GM19463 (cell line): Measurements from ENCODE around the gene RNF183.
A peak's percentile ranks its signal among the peaks of the same experiment; 100 is the strongest.
"Not testable (repeated sequence)": the region's sequence is repeated elsewhere in the genome, so short reads cannot be mapped to it uniquely, and the experiment has no call there.

Experiments
- ATAC-seq: cut with Tn5 transposase; IDR thresholded peaks from one replicate; pipeline ENCODE4 v1.9.1; 2021; ENCODE audit warnings: mild to moderate bottlenecking, moderate library complexity; ENCODE audit not compliant: unreplicated experiment

The RNF183 gene

DNA sequence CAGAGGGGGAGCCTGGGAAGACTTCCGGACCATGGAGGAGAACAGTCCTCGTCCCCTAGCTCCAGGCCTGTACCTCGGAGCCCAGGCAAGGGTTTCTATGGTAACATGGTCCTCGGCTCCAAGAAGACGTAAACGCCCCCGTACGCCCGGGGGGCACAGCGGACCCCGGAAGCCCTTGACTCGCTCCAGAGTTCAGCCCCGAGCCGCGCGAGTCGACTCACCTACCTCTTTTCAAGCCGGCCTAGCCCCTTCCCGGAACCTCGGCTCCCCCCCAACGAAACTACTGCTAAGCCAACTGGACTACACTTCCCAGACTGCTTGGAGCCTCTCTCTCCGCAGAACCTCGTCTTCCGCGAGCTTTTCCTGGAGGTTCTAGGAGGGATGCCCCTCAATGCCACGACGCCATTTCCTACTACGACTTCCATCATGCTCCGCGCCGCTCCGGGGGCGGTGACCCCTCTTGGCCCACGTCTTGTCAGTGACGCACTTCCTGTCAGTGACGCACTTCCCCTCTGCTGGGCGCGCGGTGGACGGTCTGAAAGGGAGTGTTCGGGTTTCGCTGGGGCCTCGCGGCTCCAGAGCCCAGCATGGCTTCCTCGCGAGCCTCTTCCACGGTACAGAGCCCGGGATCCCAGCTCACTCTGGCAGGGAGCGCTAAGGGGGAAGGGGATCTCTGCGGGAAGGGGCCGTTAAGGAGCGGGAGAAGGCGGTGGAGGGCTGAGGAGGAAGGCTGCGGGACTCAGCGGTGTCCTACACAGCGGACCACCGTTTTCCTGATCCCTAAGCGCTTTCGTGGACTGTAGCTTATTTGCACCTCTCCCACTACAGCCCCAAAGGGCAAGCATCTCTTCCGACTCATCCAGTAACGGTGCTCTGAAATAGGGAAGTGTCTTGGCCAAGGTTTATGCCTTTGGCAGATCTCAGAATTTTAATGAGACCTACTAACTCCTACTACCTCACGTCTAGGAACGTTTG is 27.7 kb downstream of the RNF183 start, which contains the start of the genes CDC26 and PRPF4:
Gene CDC26 (minus strand): TSS at position 416 of the 975 bp plus-strand sequence. CDS start 3,065 bp downstream, outside the sequence.
Gene PRPF4 (plus strand): TSS at position 502 of the 975 bp plus-strand sequence. CDS start 86 bp downstream, at position 588.
- peak; percentile 99 for ATAC-seq

DNA sequence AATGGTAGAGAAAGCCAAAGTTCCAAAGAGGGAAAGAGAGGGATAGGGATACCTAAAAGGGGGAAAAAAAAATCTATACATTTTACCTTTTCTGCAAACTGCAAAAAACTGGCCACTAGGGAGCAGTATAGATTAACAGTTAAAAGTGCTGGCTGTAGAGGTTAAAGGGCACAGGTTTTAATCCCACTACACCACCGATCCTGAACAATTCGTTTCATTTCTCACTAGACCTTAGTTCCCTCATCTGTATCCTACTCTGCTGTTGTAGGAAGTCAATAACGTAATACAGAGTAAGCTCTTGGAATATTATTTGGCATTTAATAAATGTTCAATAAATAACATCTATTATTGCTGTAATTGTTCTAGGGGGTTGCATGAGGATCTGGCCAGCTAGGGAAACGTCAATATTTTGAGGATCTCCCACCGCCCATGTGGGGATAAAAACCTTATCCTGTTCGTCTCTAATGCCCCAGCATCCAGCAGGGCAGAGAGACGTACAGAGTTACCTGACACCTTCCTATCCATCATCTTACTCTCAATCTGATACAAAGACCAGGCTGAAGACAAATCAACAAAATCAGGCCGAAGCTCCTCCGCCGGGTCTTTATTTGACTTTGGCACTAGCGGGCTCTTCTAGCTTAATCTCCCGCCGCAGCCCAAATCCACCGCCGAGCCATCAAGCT is 28.6 kb downstream of the RNF183 start:
- ATAC-seq, result no peak

DNA sequence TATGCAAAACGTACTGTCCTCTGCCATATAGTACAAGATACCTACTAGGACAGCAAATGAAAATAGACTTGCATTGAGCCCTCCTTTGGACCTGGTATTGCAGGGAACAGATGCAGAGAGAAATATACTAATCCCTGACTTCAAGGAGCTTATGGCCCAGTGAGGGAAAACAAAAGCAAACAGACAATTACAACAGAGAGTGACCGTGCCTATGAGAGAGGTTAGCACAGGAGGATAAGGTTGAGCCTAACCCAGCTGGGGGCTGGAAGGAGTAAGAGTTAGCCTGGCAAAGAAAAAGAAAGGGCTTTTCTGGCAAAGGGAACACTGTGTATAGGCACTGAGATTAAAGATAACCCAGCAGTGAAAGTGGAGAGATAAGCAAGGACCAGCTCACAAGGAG is 33.3 kb downstream of the RNF183 start:
- ATAC-seq, result no peak

DNA sequence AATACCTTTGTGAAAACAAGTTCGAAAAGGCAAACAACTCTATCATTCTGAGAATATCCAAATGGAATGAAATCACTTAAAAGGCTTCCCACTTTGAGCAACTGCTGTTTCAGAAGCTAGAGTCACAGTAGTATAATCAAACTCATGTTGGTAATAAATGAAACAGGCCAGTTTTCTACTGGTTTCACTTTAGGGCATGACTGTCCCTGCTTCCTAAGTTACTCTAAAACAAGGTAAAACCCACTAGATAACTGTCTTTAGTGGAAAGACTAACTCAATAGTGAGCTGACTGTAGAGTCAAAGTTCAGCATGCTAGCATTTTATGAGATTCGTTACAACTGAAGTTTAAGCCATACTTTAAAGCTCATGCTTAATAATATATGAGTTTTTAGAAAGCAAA is 33.8 kb downstream of the RNF183 start:
- ATAC-seq, result no peak

DNA sequence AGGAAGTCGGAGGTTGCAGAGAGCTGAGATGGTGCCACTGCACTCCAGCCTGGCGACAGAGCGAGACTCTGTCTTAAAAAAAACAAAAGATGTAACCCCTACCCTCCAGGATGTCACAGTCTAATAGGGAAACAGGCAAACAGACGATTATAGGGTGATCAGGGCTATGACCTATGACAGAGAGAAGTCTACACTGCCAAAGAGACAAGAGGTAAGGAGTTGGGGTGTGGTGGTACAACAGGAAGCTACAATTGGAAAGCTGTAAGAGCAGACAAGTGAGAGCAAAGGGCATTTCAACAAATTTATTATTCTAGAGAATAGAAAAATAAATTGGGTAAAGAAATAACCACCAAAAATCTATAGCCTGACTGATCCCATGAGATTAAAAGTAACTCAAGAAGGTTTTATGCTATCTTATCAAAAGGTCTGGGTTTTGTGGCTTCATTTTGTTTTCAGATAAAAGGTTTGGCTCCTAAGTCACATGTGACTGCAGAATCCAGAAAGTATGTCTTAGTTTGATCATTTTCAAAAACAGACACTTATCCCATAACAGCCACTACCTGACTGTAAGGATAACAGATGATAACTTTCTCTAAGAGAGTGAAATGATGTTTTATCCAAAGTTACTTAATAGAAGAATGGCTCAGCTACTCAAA is 35.1 kb downstream of the RNF183 start:
- ATAC-seq, result no peak

DNA sequence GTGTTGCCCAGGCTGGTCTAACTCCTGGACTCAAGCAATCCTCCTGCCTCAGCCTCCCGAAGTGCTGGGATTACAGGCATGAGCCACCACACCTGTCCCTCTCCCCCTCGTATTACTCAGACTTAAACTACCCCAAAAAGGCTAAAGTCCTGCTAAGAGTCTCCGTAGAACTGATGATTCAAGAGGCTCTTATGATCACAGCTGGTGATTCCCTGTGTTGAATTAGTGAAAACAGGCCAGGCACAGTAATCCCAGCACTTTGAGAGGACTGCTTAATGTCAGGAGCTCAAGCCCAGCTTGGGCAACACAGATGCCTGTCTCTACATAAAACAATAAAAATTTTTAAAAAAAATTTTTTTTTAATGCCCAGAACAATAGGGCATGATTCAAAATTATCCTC is 37.0 kb downstream of the RNF183 start:
- ATAC-seq, result no peak

DNA sequence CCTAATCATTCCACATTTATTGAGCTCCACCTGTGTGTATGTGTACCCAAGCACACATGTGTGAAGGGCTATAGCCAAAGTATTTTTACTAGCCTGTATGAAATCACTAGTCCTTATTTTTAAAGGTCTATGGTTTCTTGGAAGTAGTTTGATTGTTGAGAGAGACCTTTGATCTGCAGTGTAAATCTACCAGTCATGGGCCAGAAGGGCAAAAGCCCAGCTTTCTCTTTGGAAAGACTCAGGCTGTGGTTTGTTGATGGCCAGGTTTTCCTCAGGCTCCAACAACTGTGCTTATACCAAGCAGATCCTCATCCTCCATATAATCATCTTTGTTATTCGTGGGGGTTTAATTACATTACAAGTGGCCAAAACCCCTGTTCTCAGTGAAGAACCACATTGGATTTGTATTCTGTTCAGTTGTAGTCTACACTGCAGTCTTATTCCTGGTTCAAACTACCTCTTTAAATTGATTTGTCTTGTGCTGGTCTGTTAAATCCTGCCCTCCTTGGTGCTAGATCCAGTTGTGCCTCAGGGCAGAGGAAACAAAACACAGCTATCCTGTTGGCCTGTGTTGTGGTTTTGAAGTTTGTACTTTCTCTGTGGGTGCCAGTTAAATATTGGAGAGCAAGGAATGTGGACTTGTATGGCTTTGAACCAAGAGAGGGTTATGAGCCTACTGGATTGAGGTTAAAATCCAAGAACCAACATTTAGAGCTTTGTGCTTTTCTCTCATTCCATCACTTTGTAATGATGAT is 41.1 kb downstream of the RNF183 start:
- no peak for ATAC-seq

DNA sequence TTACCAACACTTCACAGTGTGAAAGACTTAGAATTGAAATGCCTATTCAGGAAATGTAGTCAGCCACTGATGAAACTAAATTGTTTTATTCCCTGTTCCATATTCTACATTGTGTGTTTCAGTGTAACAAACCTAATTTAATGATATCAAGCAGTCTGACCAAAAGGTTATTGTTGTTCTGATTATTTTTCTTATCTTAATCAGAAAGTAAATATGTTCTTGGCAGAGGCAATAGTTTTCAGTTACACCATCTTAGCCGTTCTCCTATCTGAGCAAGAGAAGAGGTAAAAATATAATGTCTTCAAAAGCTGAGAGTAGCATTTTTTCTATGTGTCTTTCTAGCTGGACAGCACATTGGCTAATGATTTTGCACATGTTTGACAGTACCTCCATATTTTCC is 44.9 kb downstream of the RNF183 start:
- no peak for ATAC-seq

DNA sequence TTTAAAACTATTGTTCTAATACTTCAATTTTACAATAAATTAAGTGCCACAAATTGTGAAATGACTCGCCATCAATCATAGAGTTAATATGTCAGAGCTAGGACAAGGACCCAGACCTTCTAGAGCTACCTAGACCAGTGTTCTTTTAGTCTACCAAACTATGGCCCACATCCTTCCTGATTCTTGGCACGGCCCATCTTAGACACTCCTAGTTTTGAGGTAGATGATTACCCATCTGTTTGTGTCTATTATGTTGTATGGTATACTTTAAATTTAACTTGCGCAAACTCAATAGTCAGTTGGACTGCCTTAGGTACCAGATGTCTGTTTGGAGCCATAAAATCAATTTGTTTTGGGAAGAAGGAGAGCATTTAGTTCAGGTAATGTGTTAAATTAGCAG is 45.3 kb downstream of the RNF183 start:
- ATAC-seq, result no peak

DNA sequence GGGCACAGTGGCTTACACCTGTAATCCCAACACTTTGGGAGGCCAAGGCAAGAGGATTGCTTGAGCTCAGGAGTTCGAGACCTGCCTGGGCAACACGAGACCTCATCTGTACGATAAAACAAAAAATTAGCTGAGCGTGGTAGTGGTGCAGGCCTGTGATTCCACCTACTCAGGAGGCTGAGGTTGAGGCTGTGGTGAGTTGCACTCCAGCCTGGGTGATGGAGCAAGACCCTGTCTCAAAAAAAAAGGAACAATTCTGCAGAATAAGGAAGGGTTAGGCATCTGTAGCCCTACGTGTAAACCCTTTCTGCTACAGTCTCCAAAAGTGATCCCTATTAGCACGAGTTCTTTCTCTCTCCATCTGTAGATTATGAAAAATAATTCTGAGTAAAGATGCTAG is 47.7 kb downstream of the RNF183 start:
- ATAC-seq, result no peak

DNA sequence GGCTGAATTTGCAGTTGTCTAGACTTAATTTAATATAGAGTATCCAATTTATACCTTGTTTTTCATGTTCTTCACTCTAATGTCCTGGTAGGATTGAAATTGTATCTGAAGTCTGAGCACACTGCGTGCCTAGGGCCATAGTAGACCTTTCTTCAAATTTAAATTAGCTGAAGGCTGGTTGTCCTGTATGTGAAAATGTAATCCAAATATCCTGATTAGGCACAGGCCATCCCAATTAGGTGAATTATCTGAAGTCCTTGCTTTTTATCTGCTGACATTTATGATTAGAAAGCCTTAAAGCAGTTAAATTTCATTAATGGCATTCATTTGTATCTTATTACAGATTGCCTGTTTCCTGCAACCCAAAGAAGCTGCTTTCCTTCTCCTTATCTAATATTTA is 48.2 kb downstream of the RNF183 start:
- no peak for ATAC-seq

DNA sequence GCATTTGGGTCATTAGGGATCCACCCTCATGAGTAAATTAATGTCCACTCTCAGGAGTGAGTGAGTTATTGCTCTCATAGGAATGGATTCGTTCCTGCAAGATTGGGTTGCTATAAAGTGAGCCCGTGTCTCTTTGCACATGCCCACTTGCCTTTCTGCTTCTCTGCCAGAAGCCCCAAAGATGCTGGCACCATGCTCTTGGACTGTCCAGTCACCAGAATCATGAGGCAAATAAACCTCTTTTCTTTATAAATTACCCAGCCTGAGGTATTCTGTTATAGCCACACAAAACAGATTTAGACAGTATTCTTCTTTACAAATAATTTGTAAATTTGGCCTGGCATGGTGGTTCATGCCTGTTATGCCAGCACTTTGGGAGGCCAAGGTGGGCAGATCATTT is 52.4 kb downstream of the RNF183 start:
- no peak for ATAC-seq

DNA sequence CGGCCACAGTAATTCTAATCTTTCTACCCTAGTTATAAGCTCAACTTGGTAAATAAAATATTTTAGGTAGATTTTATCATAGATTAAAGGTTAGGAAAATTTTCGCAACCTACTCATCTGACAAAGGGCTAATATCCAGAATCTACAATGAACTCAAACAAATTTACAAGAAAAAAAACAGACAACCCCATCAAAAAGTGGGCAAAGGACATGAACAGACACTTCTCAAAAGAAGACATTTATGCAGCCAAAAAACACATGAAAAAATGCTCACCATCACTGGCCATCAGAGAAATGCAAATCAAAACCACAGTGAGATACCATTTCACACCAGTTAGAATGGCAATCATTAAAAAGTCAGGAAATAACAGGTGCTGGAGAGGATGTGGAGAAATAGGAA is 53.5 kb downstream of the RNF183 start:
- not testable (repeated sequence) for ATAC-seq

DNA sequence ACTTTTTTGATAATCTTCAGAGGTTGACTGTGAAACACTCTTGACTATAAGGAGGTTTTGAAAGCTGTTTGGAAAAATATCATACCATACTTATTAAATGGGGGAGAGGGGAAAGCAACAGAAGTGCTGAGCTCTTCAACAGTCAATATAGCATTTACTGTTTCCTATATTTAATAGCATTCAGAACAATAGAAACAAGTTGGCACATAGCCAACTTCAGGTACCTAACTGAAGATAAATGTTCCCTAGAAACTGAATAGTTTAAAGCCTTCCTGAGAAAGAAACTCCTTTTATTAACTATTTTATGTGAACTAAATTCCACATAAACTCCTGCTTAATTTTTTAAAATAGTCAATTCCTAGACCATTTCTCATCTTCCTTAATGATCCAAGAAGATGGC is 55.5 kb downstream of the RNF183 start:
- ATAC-seq, result no peak
